HUES48 (cell line): ENCODE results near the gene TPST2.

Experiments used
- H3K27ac ChIP-seq: one replicate; pipeline ENCODE4 v1.7.0; 2013; ENCODE audit warnings: low read depth, low read length, inconsistent platforms
- H3K27me3 ChIP-seq: 2 replicates; pipeline ENCODE4 v1.6.1; 2013; ENCODE audit warnings: mild to moderate bottlenecking, low read length; ENCODE audit not compliant: control insufficient read depth, insufficient read depth
- H3K36me3 ChIP-seq: 2 replicates; pipeline ENCODE4 v1.6.1; 2013; ENCODE audit warnings: low read length; ENCODE audit not compliant: control insufficient read depth, insufficient read depth
- H3K4me1 ChIP-seq: 2 replicates; pipeline ENCODE4 v1.6.1; 2013; ENCODE audit warnings: mild to moderate bottlenecking, low read length; ENCODE audit not compliant: control insufficient read depth, insufficient read depth
- H3K4me3 ChIP-seq: 2 replicates; pipeline ENCODE4 v1.5.1; 2013; ENCODE audit warnings: mild to moderate bottlenecking, low read depth, low read length
- H3K9ac ChIP-seq: 2 replicates; pipeline ENCODE4 v1.6.1; 2013; ENCODE audit warnings: mild to moderate bottlenecking, low read depth, low read length, moderate library complexity
- H3K9me3 ChIP-seq: 2 replicates; pipeline ENCODE4 v1.6.1; 2013; ENCODE audit warnings: low read length; ENCODE audit not compliant: control insufficient read depth, insufficient read depth

The TPST2 gene

GRCh38 chr22:26565889-26566288, 24.0 kb downstream of the TPST2 start:
- H3K4me3 ChIP-seq = no peak overlapping the region
- H3K4me1 ChIP-seq = peaks cover 42% of the 10 kb centered on the region
- H3K27ac ChIP-seq = no peak overlapping the region
- H3K27me3 ChIP-seq = no peaks in the 10 kb centered on the region
- peaks cover 22% of the 10 kb centered on the region for H3K36me3 ChIP-seq
- no peak overlapping the region for H3K9ac ChIP-seq
- no peaks in the 10 kb centered on the region for H3K9me3 ChIP-seq

- no peak overlapping the region for H3K4me3 ChIP-seq
- peaks cover 19% of the 10 kb centered on the region for H3K36me3 ChIP-seq
- no peaks in the 10 kb centered on the region for H3K27me3 ChIP-seq
- no peaks in the 10 kb centered on the region for H3K9me3 ChIP-seq
- H3K27ac ChIP-seq = peak overlapping the region; percentile 48
- no peak overlapping the region for H3K9ac ChIP-seq
- H3K4me1 ChIP-seq = peaks cover 42% of the 10 kb centered on the region
Measured at GRCh38 chr22:26565181-26565580, 24.8 kb downstream of the TPST2 start.

GRCh38 chr22:26564672-26565071, 25.3 kb downstream of the TPST2 start:
- peak overlapping the region; percentile 14 for H3K27ac ChIP-seq
- peaks cover 48% of the 10 kb centered on the region for H3K4me1 ChIP-seq
- H3K36me3 ChIP-seq = peaks cover 19% of the 10 kb centered on the region
- no peak overlapping the region for H3K9ac ChIP-seq
- H3K27me3 ChIP-seq = no peaks in the 10 kb centered on the region
- no peaks in the 10 kb centered on the region for H3K9me3 ChIP-seq
- no peak overlapping the region for H3K4me3 ChIP-seq

GRCh38 chr22:26564181-26564580, 25.8 kb downstream of the TPST2 start:
- no peaks in the 10 kb centered on the region for H3K27me3 ChIP-seq
- H3K4me1 ChIP-seq = peaks cover 52% of the 10 kb centered on the region
- H3K4me3 ChIP-seq = no peak overlapping the region
- H3K36me3 ChIP-seq = peaks cover 19% of the 10 kb centered on the region
- H3K9me3 ChIP-seq = no peaks in the 10 kb centered on the region
- no peak overlapping the region for H3K9ac ChIP-seq
- H3K27ac ChIP-seq = peak overlapping the region; percentile 16

GRCh38 chr22:26563022-26563421, 26.9 kb downstream of the TPST2 start:
- Histone ChIP-seq H3K9me3 (no peaks in the 10 kb centered on the region), H3K27ac (no peak overlapping the region), H3K36me3 (peaks cover 19% of the 10 kb centered on the region), H3K4me3 (no peak overlapping the region), H3K4me1 (peaks cover 54% of the 10 kb centered on the region), H3K27me3 (no peaks in the 10 kb centered on the region), H3K9ac (no peak overlapping the region)

- Histone ChIP-seq H3K9me3 (no peaks in the 10 kb centered on the region), H3K27ac (no peak overlapping the region), H3K36me3 (peaks cover 23% of the 10 kb centered on the region), H3K27me3 (no peaks in the 10 kb centered on the region), H3K4me1 (peaks cover 51% of the 10 kb centered on the region), H3K9ac (no peak overlapping the region), H3K4me3 (no peak overlapping the region)
Measured at GRCh38 chr22:26561756-26562417, 28.0 kb downstream of the TPST2 start.

- Histone ChIP-seq H3K36me3 (peaks cover 18% of the 10 kb centered on the region), H3K4me3 (no peak overlapping the region), H3K9me3 (no peaks in the 10 kb centered on the region), H3K27me3 (no peaks in the 10 kb centered on the region), H3K9ac (no peak overlapping the region), H3K4me1 (peaks cover 53% of the 10 kb centered on the region), H3K27ac (peak overlapping the region; percentile 36)
Measured at GRCh38 chr22:26559961-26560575, 29.9 kb downstream of the TPST2 start.

GRCh38 chr22:26558248-26558895, 31.6 kb downstream of the TPST2 start:
- Histone ChIP-seq H3K27ac (peak overlapping the region; percentile 47), H3K9ac (no peak overlapping the region), H3K4me1 (peaks cover 48% of the 10 kb centered on the region)

GRCh38 chr22:26556904-26557303, 33.0 kb downstream of the TPST2 start:
- Histone ChIP-seq H3K36me3 (peaks cover 8% of the 10 kb centered on the region; the same call in 1 of the 2 replicates), H3K9me3 (no peaks in the 10 kb centered on the region), H3K4me1 (peaks cover 59% of the 10 kb centered on the region), H3K9ac (no peak overlapping the region), H3K27me3 (no peaks in the 10 kb centered on the region), H3K27ac (no peak overlapping the region), H3K4me3 (no peak overlapping the region)

More at GRCh38 chr22:26558248-26558895, 31.6 kb downstream of the TPST2 start:
- H3K4me3 ChIP-seq = no peak overlapping the region
- no peaks in the 10 kb centered on the region for H3K9me3 ChIP-seq
- H3K27me3 ChIP-seq = no peaks in the 10 kb centered on the region
- peaks cover 8% of the 10 kb centered on the region; the same call in 1 of the 2 replicates for H3K36me3 ChIP-seq

GRCh38 chr22:26555478-26555877, 34.5 kb downstream of the TPST2 start:
- H3K9me3 ChIP-seq = no peaks in the 10 kb centered on the region
- peaks cover 67% of the 10 kb centered on the region for H3K4me1 ChIP-seq
- H3K36me3 ChIP-seq = peaks cover 4% of the 10 kb centered on the region; the same call in 1 of the 2 replicates
- no peak overlapping the region for H3K9ac ChIP-seq
- peak overlapping the region; percentile 87 for H3K27ac ChIP-seq
- H3K4me3 ChIP-seq = peak overlapping the region; percentile 6; the same call in 1 of the 2 replicates
- no peaks in the 10 kb centered on the region for H3K27me3 ChIP-seq

- H3K27ac ChIP-seq = peak overlapping the region; percentile 87
- no peaks in the 10 kb centered on the region for H3K9me3 ChIP-seq
- H3K4me1 ChIP-seq = peaks cover 69% of the 10 kb centered on the region
- peak overlapping the region; percentile 50; the same call in 1 of the 2 replicates for H3K9ac ChIP-seq
- H3K36me3 ChIP-seq = peaks cover 4% of the 10 kb centered on the region; the same call in 1 of the 2 replicates
- H3K4me3 ChIP-seq = peak overlapping the region; percentile 6; the same call in 1 of the 2 replicates
- no peaks in the 10 kb centered on the region for H3K27me3 ChIP-seq
Measured at GRCh38 chr22:26554956-26555355, 35.0 kb downstream of the TPST2 start.
